Psoas muscle (tissue), 8 donors: Measurements from ENCODE around the gene IQGAP2. TPM values are rescaled to one million over a fixed set of nuclear protein-coding genes. Genes with fewer than 3 reads are reported as not detected.

Experiments used
- ATAC-seq, 4 donors: fragments of 200-7000 bp; cut with Tn5 transposase; one replicate each; pipeline ENCODE4 v1.9.1; 2020; ENCODE audit warnings: moderate library complexity in 3 of 4, mild to moderate bottlenecking in 2 of 4
- DNase-seq, 2 donors: peaks; one replicate each; pipeline ENCODE4 v3.0.0-alpha.2; 2020
- H3K27ac ChIP-seq: fragments of 200-600 bp; one replicate; pipeline ENCODE4 v1.8.0; 2022
- H3K27me3 ChIP-seq, 3 donors: fragments of 200-600 bp in 1 of 3; one replicate each; pipeline versions ENCODE4 v1.6.1 to v1.8.0; 2013 to 2022; ENCODE audit warnings: low read length in 2 of 3, mild to moderate bottlenecking in 2 of 3, moderate library complexity in 1 of 3; ENCODE audit not compliant: insufficient read depth in 3 of 3
- H3K36me3 ChIP-seq, 2 donors: fragments of 200-600 bp in 1 of 2; one replicate each; pipeline versions ENCODE4 v1.6.1 to v1.8.0; 2013 to 2022; ENCODE audit warnings: low read depth in 1 of 2, mild to moderate bottlenecking in 1 of 2, moderate library complexity in 1 of 2; ENCODE audit not compliant: insufficient read depth in 1 of 2
- H3K4me1 ChIP-seq: fragments of 200-600 bp; one replicate; pipeline ENCODE4 v1.8.0; 2022
- H3K4me3 ChIP-seq: fragments of 200-600 bp; one replicate; pipeline ENCODE4 v1.8.0; 2022; ENCODE audit warnings: mild to moderate bottlenecking
- H3K9me3 ChIP-seq: fragments of 200-600 bp; one replicate; pipeline ENCODE4 v1.8.0; 2022
- WGBS, 3 donors: extraction: QIAGEN DNeasy Blood & Tissue Kit; methylation state at CpG; one replicate each; pipeline versions ENCODE4 v1.1.6 to v1.1.7; 2013; 5-methylcytosine and 5-hydroxymethylcytosine counted together
- intact Hi-C, 2 donors: fragments of 100-400 bp; cut with DNase I; formaldehyde crosslinking; loops; one replicate each; pipeline versions ENCODE4 v1.11.0 to v1.14.2; 2022
- polyA plus RNA-seq, 3 donors: library from polyadenylated mRNA; stranded (reverse); fragments of 200-250 nt; gene quantifications; one replicate each; pipeline ENCODE4 v1.2.3, GENCODE V29; 2013
- total RNA-seq, 4 donors: library from RNA; stranded (reverse); fragmentation: NEBNext Ultra II Directional in 2 of 4; extraction: Animal tissue kit (Norgen Biotek cat#: 25700) in 2 of 4; gene quantifications; one replicate each; pipeline versions ENCODE4 v1.2.1 to v1.2.4, GENCODE V29; 2021 to 2023
- TF ChIP-seq, protein P1 (sequence below): fragments of 200-600 bp; IDR thresholded peaks from one replicate; pipeline ENCODE4 v1.8.0; 2022; ENCODE audit warnings: antibody characterized with exemption
- donor health status: healthy with polysubstance abuse.
- donor health status: DM: no; HTN: no; CAD: no; lungs with moderate emphysema.
- donor health status: Bipolar disorder and iron deficiency.
- donor health status: healthy.
- donor health status: DM: yes; HTN: yes; CAD: no.
- donor health status: DM: no; HTN: no; CAD: no.
- donor health status: DM: no; HTN: no; CAD: no.
- donor health status: DM: yes; HTN: yes; CAD: no.

IQGAP2 gene
- total and polyA plus RNA-seq, 7 donors: 0.52 to 4.3 (median 1.4) TPM

DNA sequence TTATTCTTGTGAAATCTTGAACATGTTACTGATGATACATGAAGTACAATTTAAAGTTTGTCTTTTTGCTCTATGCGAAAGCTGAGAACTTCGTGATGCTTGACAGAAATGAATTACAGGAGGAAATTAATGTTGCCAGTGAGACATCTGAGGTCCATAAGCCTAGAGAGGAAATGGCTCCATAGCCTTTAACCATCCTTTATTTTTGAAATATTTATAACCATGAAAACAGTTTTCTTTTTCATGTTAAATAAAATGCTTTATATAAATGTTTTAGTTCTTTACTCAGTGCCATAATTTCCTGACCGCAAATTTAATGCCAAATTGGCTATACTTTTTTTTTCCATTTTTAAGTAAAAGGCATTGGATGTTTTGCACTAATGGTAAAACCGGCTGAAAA, 191.0 kb downstream of the IQGAP2 start:
- no peak for ATAC-seq
- 68 to 82% (median 77%) methylated on average over 4 of the region's 4 CpGs for WGBS, 3 donors

DNA sequence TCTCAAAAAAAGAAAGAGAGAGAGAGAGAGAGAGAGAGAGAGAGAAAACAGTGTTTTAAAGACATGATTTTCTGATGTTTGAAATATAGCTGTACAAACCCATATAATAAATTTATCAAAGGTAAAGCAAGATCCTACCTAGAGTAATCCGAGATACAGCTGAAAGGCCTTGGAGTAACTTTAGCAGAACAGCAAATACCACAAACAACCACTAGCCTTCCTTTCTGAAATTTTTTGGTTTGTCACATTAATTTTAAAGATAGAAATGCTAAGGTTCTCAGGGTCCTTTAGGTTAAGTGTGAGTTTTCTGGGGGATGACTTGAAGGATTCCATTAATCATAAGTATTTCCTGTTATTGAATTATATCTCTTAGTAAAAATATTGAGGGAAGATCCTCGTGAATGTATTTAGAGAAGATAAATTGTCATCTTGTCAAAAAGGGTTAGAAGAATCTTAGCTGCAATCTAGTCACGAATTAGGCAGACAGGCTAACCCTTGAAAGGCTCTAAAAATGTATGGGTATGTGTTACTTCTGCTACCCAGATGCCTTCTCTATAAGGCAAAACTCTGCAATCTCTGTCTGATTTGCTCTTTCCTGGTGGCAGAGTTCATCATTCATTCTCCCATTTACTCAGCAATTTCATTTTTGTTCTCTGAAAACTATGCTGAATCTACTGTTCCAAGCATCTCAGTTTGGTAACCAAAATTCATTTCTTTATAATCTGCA, 192.8 kb downstream of the IQGAP2 start:
- no peak for ATAC-seq
- TF ChIP-seq, protein P1, sequence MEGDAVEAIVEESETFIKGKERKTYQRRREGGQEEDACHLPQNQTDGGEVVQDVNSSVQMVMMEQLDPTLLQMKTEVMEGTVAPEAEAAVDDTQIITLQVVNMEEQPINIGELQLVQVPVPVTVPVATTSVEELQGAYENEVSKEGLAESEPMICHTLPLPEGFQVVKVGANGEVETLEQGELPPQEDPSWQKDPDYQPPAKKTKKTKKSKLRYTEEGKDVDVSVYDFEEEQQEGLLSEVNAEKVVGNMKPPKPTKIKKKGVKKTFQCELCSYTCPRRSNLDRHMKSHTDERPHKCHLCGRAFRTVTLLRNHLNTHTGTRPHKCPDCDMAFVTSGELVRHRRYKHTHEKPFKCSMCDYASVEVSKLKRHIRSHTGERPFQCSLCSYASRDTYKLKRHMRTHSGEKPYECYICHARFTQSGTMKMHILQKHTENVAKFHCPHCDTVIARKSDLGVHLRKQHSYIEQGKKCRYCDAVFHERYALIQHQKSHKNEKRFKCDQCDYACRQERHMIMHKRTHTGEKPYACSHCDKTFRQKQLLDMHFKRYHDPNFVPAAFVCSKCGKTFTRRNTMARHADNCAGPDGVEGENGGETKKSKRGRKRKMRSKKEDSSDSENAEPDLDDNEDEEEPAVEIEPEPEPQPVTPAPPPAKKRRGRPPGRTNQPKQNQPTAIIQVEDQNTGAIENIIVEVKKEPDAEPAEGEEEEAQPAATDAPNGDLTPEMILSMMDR: no peak

More for the DNA sequence above, 191.0 kb downstream of the IQGAP2 start:
- no peak overlapping the region for H3K27ac ChIP-seq
- no peak overlapping the region for H3K4me3 ChIP-seq
- no peaks in the 10 kb centered on the region for H3K4me1 ChIP-seq
- H3K36me3 ChIP-seq: no peaks in the 10 kb centered on the region
- intact Hi-C loops: no loop called here
- no peak for DNase-seq
- peaks cover 0 to 3% (median 0%) of the 10 kb centered on the region in 3 donors for H3K27me3 ChIP-seq
- TF ChIP-seq, protein P1: no peak
- H3K9me3 ChIP-seq: no peaks in the 10 kb centered on the region

DNA sequence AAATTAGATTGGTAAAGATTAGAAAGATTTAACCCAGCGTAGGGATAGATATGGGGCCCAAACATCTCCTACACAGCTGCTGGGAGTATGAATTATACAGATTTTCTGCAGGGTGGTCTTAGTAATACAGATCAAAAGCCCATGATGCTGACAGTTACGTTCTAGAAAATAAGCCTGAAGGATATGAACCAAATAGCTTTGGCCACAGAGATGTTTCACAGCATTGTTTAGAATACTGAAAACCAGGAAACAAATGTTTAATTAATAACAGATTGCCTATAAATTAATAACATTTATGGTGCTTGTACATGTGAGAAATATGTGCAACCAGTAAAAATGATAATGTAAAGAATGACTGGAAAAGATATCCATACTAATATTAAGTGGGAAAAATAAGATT, 195.4 kb downstream of the IQGAP2 start:
- Histone ChIP-seq H3K4me3 (no peak overlapping the region), H3K4me1 (no peaks in the 10 kb centered on the region), H3K36me3 (no peaks in the 10 kb centered on the region), H3K27me3 (peaks cover 0 to 3% (median 0%) of the 10 kb centered on the region in 3 donors), H3K27ac (no peak overlapping the region), H3K9me3 (no peaks in the 10 kb centered on the region)
- intact Hi-C loops: no loop called here
- WGBS, 3 donors: 68 to 88% (median 74%) methylated on average over 2 of the region's 2 CpGs
- ATAC-seq (no peak), DNase-seq (no peak)
- TF ChIP-seq, protein P1: no peak

More for the DNA sequence above, 192.8 kb downstream of the IQGAP2 start:
- Histone ChIP-seq H3K27me3 (peaks cover 0 to 3% (median 0%) of the 10 kb centered on the region in 3 donors), H3K9me3 (no peaks in the 10 kb centered on the region), H3K27ac (no peak overlapping the region), H3K4me3 (no peak overlapping the region), H3K36me3 (no peaks in the 10 kb centered on the region), H3K4me1 (no peaks in the 10 kb centered on the region)
- intact Hi-C loops: no loop called here
- WGBS, 3 donors: 80 to 88% (median 84%) methylated on average over 3 of the region's 3 CpGs
- no peak for DNase-seq

DNA sequence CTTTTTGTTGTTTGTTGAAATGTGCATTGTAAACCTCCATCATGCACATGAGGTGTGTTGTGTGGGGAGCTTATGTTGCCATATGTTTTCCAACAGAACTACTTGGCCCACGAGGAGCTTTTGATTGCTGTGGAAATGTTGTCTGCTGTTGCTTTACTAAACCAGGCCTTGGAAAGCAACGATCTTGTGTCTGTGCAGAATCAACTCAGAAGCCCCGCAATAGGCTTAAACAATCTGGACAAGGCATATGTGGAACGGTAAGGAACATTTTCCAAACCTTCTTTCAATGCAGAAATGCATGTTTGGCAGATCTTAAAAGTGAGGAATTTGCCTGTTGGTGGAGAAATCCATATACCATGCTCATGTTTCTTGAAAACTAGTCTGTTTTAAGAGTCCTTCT, 197.6 kb downstream of the IQGAP2 start:
- DNase-seq (no peak), ATAC-seq (no peak)
- no peaks in the 10 kb centered on the region for H3K4me1 ChIP-seq
- H3K36me3 ChIP-seq: no peaks in the 10 kb centered on the region
- H3K4me3 ChIP-seq: no peak overlapping the region
- H3K27ac ChIP-seq: no peak overlapping the region
- H3K9me3 ChIP-seq: no peaks in the 10 kb centered on the region
- TF ChIP-seq, protein P1: no peak
- intact Hi-C loops: loop anchor here in 1 of 2 donors (5.0 kb wide), 1 partner anchor 172 kb away; no protein-coding TSS in a partner anchor
- 67 to 75% (median 70%) methylated on average over 4 of the region's 4 CpGs for WGBS, 3 donors
- peaks cover 0 to 3% (median 0%) of the 10 kb centered on the region in 3 donors for H3K27me3 ChIP-seq
